ENCODE results near the gene NEDD4.

DNA sequence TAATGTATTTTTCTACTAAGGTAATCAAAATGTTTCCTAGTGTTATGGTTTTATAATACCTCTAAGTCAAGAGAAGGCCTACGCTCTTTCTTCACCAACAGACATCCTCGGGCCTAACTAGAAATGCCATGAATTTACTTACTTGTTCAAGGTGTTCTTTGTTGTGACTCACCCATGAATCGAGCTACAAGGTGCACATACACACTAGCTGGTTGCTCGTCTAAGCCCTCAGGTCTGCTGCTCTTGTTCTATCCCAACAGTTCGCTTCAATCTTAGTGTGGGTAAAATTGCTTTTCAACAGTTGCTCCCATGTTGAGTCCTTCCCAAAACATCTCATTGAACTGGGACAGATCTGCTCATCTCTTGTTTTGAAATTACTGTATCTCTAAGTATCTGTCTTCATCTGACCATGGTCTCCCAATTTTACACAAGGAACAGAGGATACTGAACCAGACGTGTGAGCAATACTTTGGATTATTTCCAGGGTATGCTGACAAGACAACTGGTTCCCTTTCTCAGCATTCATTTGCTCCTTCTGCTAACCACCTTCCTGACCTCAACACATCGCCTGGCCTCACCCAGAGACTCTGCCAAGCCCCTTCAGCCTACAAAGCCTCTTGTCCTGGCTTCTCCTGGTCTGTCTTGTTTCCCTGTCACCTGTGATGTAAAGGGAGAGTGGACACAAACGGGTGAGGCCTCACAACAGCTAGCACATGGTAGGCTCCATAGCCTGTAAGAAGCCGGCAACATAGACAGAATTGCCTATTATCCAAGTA is 84.2 kb downstream of the NEDD4 start:
- TF ChIP-seq BHLHE40 (IDR thresholded peaks at IDR 0.05; ENCODE audit: low read depth, low read length), result no peak
- TF ChIP-seq, protein P1, sequence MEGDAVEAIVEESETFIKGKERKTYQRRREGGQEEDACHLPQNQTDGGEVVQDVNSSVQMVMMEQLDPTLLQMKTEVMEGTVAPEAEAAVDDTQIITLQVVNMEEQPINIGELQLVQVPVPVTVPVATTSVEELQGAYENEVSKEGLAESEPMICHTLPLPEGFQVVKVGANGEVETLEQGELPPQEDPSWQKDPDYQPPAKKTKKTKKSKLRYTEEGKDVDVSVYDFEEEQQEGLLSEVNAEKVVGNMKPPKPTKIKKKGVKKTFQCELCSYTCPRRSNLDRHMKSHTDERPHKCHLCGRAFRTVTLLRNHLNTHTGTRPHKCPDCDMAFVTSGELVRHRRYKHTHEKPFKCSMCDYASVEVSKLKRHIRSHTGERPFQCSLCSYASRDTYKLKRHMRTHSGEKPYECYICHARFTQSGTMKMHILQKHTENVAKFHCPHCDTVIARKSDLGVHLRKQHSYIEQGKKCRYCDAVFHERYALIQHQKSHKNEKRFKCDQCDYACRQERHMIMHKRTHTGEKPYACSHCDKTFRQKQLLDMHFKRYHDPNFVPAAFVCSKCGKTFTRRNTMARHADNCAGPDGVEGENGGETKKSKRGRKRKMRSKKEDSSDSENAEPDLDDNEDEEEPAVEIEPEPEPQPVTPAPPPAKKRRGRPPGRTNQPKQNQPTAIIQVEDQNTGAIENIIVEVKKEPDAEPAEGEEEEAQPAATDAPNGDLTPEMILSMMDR (conservative IDR thresholded peaks at IDR 0.05; ENCODE audit: low read depth, low read length), result no peak
- TF ChIP-seq, protein P2, sequence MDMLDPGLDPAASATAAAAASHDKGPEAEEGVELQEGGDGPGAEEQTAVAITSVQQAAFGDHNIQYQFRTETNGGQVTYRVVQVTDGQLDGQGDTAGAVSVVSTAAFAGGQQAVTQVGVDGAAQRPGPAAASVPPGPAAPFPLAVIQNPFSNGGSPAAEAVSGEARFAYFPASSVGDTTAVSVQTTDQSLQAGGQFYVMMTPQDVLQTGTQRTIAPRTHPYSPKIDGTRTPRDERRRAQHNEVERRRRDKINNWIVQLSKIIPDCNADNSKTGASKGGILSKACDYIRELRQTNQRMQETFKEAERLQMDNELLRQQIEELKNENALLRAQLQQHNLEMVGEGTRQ (IDR thresholded peaks at IDR 0.05; ENCODE audit: low read depth, low read length), result no peak
- no peak for TF ChIP-seq POLR2A (IDR thresholded peaks at IDR 0.05; ENCODE audit: low read depth, low read length)

Measured in IMR-90 (cell line).